Liver (tissue), 9 donors: ENCODE results near the gene SLC24A4. TPM values are rescaled to one million over a fixed set of nuclear protein-coding genes. Genes with fewer than 3 reads are reported as not detected.
A peak's percentile ranks its signal among the peaks of the same experiment; 100 is the strongest.

ENCODE experiments used
- DNase-seq: peaks from one replicate; pipeline ENCODE4 v3.0.0-alpha.2; 2017; ENCODE audit warnings: low spot score
- H3K27ac ChIP-seq, 2 donors: one replicate each; pipeline ENCODE4 v1.7.0; 2013; ENCODE audit warnings: inconsistent platforms in 2 of 2, low read length in 2 of 2, control low read depth in 1 of 2, low read depth in 1 of 2, mild to moderate bottlenecking in 1 of 2
- H3K27me3 ChIP-seq, 4 donors: one replicate each; pipeline versions ENCODE4 v1.6.1 to v1.7.0; 2013; ENCODE audit warnings: low read length in 3 of 4, inconsistent platforms in 1 of 4, mild to moderate bottlenecking in 1 of 4, moderate library complexity in 1 of 4; ENCODE audit not compliant: control insufficient read depth in 4 of 4, insufficient read depth in 4 of 4
- H3K36me3 ChIP-seq, 4 donors: one replicate each; pipeline versions ENCODE4 v1.6.1 to v1.7.0; 2013; ENCODE audit warnings: low read length in 3 of 4, mild to moderate bottlenecking in 3 of 4, low read depth in 1 of 4, moderate library complexity in 1 of 4; ENCODE audit not compliant: control insufficient read depth in 4 of 4, insufficient read depth in 3 of 4
- H3K4me1 ChIP-seq, 4 donors: one replicate each; pipeline versions ENCODE4 v1.6.1 to v1.7.0; 2013; ENCODE audit warnings: low read length in 3 of 4, mild to moderate bottlenecking in 3 of 4, moderate library complexity in 1 of 4; ENCODE audit not compliant: control insufficient read depth in 4 of 4, insufficient read depth in 4 of 4
- H3K4me3 ChIP-seq, 3 donors: one replicate each; pipeline versions ENCODE4 v1.6.1 to v1.7.0; 2013; ENCODE audit warnings: low read length in 3 of 3, control low read depth in 1 of 3, low read depth in 1 of 3, mild to moderate bottlenecking in 1 of 3
- H3K9ac ChIP-seq, 2 donors: one replicate each; pipeline ENCODE4 v1.7.0; 2013; ENCODE audit warnings: low read length in 2 of 2, mild to moderate bottlenecking in 2 of 2, moderate library complexity in 2 of 2, control low read depth in 1 of 2, low read depth in 1 of 2
- H3K9me3 ChIP-seq, 4 donors: one replicate each; pipeline versions ENCODE4 v1.6.1 to v1.7.0; 2013; ENCODE audit warnings: low read length in 3 of 4; ENCODE audit not compliant: control insufficient read depth in 4 of 4
- GABPA ChIP-seq, 2 donors: IDR thresholded peaks in 1 of 2; conservative IDR thresholded peaks in 1 of 2; 2 replicates each; pipeline ENCODE4 v1.6.1; 2016; ENCODE audit warnings: antibody characterized with exemption in 2 of 2, mild to moderate bottlenecking in 1 of 2, moderate library complexity in 1 of 2
- JUND ChIP-seq, 2 donors: IDR thresholded peaks; 2 replicates each; pipeline ENCODE4 v1.6.1; 2016; ENCODE audit warnings: antibody characterized with exemption in 2 of 2
- RAD21 ChIP-seq, 2 donors: IDR thresholded peaks; 2 replicates each; pipeline ENCODE4 v1.6.1; 2016; ENCODE audit warnings: antibody characterized with exemption in 2 of 2, mild to moderate bottlenecking in 2 of 2
- WGBS: extraction: QIAGEN DNeasy Blood & Tissue Kit; methylation state at CpG from one replicate; pipeline ENCODE4 v1.1.7; 2013; 5-methylcytosine and 5-hydroxymethylcytosine counted together
- polyA plus RNA-seq, 2 donors: library from polyadenylated mRNA; stranded (reverse) in 1 of 2; unstranded in 1 of 2; fragments of 200-250 nt in 1 of 2; fragments of >200 nt in 1 of 2; fragmentation: Nextera tagmentation in 1 of 2; extraction: Ambion mirVana in 1 of 2; gene quantifications; one replicate each; pipeline versions ENCODE4 v1.2.1 to v1.2.3, GENCODE V29; 2013 to 2015
- total RNA-seq, 2 donors: library from RNA; depleted of rRNA; stranded (reverse); fragments of >200 nt; gene quantifications; one replicate each; pipeline ENCODE4 v1.2.3, GENCODE V29; 2014
- TF ChIP-seq, protein P1 (sequence below): IDR thresholded peaks from 2 replicates; pipeline ENCODE4 v1.6.1; 2016; ENCODE audit warnings: antibody characterized with exemption
- TF ChIP-seq, protein P2 (sequence below): IDR thresholded peaks from 2 replicates; pipeline ENCODE4 v1.6.1; 2016; ENCODE audit warnings: antibody characterized with exemption, mild to moderate bottlenecking
- donor health status: healthy.
- donor health status: healthy.
- donor health status: healthy.
- donor health status: healthy.
- donor health status: healthy.

Gene SLC24A4
- total and polyA plus RNA-seq, 4 donors: 0.06 to 0.23 (median 0.12) TPM

DNA sequence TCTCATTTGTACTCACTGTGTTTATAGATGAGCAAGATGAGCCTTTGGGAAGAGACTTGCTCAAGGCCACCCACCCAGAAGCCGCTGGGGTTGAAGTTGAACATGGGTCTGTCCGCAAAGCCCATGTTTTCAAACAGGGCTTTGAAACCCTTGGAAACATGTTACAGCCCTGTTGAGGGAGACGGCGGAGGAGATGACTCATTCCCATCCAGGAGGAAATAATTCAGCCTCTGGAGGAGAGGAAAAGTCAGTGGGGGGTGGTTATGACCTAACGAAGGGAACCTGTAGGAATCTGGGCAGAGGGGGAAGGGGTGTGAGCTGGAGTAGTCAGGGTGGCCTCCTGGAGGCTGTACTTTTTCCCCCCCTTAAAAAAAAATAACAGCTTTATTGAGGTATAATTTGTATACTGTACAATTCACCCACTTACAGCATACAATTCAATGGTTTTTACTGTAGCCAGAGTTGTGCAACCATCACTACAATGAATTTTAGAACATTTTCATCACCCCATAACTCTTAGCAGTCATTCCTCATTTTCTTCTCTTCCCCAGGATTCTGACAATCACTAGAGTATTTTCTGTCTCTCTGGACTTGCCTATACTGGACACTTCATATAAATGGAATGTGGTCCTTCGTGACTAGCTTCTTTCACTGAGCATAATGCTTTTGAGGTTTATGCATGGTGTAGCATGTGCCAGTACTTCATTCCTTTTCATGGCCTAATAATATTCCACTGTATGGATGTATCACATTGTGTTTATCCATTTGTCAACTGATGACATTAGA, 188.7 kb downstream of the SLC24A4 start:
- Histone ChIP-seq H3K27ac (no peak overlapping the region), H3K9ac (no peak overlapping the region), H3K4me3 (no peak overlapping the region), H3K27me3 (no peaks in the 10 kb centered on the region), H3K9me3 (no peaks in the 10 kb centered on the region), H3K4me1 (peaks cover 0 to 31% (median 15%) of the 10 kb centered on the region in 4 donors), H3K36me3 (no peaks in the 10 kb centered on the region)
- 79% methylated on average over 6 of the region's 6 CpGs for WGBS
- DNase-seq: no peak
- TF ChIP-seq, protein P1, sequence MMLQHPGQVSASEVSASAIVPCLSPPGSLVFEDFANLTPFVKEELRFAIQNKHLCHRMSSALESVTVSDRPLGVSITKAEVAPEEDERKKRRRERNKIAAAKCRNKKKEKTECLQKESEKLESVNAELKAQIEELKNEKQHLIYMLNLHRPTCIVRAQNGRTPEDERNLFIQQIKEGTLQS: no peak
- peak; percentile 11 to 57 for TF ChIP-seq JUND (IDR thresholded peaks at IDR 0.05)

DNA sequence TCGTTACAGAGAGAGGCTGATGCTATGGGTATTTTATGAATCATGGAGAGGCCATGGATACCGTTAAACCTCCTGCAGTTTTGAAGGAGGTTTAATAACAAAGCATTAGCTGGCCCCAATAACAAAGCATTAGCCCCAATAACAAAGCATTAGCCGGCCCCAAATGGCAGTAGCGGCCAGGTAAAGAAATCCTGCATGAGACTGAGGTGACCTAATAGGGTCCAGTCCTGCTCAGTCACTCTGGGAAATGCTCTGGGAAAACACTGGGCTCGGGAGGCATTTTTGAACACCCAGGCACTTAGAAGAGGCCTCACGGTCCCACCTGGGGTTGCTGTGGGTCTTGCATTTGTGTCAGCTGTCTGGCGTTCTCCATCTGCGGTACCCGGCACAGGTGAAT, 189.8 kb downstream of the SLC24A4 start:
- peak overlapping the region in 2 of 3 donors; percentile 86 to 92 for H3K4me3 ChIP-seq
- no peaks in the 10 kb centered on the region for H3K36me3 ChIP-seq
- H3K27me3 ChIP-seq: no peaks in the 10 kb centered on the region
- peak overlapping the region in 1 of 2 donors; percentile 97 for H3K27ac ChIP-seq
- no peak for DNase-seq
- 86% methylated on average over 9 of the region's 9 CpGs for WGBS
- no peak overlapping the region for H3K9ac ChIP-seq
- H3K4me1 ChIP-seq: peaks cover 0 to 33% (median 17%) of the 10 kb centered on the region in 4 donors
- no peak for TF ChIP-seq RAD21 (IDR thresholded peaks at IDR 0.05)
- no peaks in the 10 kb centered on the region for H3K9me3 ChIP-seq

DNA sequence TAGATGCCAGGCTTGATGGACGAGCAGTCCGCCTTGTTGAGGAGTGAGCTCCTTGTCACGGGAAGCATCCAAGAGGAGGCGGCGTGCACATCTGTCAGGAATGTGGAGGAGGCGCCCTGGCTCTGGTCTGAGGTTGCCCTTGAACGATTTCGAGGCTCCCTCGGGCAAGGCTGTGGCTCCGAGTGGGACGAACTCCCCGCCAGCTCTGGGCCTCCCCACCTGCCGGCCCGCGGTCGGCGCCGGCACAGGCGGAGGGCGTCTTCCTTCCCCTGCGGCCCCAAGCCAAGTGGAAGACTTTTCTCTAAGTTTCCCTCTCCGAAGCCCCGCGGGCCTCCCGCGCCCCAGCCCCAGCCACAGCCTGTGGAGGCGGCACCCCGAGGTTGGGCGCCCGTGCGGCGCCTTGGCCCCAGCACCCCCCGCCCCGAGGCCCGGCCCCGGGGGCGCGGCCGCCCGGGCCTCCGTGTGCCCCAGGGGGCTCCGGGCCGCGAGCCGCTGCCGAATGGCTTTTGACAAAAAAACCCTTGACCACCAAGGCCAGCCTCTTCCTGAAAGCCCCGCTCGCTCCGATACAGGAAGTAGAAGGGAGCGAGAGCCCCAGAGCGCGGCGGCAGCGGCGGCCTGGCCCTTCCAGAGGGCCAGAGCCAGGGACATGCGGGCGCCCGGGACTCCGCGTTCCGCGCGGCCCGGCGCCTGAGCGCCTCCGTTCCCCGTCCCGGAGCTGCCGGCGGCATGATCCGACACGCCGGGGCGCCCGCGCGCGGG, 190.4 kb downstream of the SLC24A4 start, which contains the start of gene RIN3:
Gene RIN3 (plus strand): TSS at position 578 of the 762 bp plus-strand sequence. CDS start 152 bp downstream, at position 730.
- Histone ChIP-seq H3K4me1 (peaks cover 0 to 34% (median 17%) of the 10 kb centered on the region in 4 donors), H3K36me3 (no peaks in the 10 kb centered on the region), H3K27ac (peak within 1 kb of the TSS; percentile 94 to 97), H3K9ac (peak within 1 kb of the TSS; percentile 87 to 88), H3K27me3 (no peaks in the 10 kb centered on the region), H3K9me3 (no peaks in the 10 kb centered on the region), H3K4me3 (peak within 1 kb of the TSS; percentile 82 to 92 (median 86))
- WGBS: 5% methylated on average over 79 of the region's 79 CpGs
- TF ChIP-seq GABPA (IDR thresholded peaks at IDR 0.05 in 1 of 2, conservative IDR thresholded peaks at IDR 0.05 in 1 of 2) (no peak), RAD21 (IDR thresholded peaks at IDR 0.05) (peak in 1 of 2 donors; percentile 2)
- TF ChIP-seq, protein P2, sequence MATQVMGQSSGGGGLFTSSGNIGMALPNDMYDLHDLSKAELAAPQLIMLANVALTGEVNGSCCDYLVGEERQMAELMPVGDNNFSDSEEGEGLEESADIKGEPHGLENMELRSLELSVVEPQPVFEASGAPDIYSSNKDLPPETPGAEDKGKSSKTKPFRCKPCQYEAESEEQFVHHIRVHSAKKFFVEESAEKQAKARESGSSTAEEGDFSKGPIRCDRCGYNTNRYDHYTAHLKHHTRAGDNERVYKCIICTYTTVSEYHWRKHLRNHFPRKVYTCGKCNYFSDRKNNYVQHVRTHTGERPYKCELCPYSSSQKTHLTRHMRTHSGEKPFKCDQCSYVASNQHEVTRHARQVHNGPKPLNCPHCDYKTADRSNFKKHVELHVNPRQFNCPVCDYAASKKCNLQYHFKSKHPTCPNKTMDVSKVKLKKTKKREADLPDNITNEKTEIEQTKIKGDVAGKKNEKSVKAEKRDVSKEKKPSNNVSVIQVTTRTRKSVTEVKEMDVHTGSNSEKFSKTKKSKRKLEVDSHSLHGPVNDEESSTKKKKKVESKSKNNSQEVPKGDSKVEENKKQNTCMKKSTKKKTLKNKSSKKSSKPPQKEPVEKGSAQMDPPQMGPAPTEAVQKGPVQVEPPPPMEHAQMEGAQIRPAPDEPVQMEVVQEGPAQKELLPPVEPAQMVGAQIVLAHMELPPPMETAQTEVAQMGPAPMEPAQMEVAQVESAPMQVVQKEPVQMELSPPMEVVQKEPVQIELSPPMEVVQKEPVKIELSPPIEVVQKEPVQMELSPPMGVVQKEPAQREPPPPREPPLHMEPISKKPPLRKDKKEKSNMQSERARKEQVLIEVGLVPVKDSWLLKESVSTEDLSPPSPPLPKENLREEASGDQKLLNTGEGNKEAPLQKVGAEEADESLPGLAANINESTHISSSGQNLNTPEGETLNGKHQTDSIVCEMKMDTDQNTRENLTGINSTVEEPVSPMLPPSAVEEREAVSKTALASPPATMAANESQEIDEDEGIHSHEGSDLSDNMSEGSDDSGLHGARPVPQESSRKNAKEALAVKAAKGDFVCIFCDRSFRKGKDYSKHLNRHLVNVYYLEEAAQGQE: no peak
- peak; percentile 62 for DNase-seq
